Measurements from ENCODE around the gene LGALS3BP.

GRCh38 chr17:78991017-78991738 is 11.5 kb upstream of the LGALS3BP start:
- no peak for TF ChIP-seq EZH2phosphoT487 (conservative IDR thresholded peaks at IDR 0.05; ENCODE audit: low read length)
- TF ChIP-seq, protein P1, sequence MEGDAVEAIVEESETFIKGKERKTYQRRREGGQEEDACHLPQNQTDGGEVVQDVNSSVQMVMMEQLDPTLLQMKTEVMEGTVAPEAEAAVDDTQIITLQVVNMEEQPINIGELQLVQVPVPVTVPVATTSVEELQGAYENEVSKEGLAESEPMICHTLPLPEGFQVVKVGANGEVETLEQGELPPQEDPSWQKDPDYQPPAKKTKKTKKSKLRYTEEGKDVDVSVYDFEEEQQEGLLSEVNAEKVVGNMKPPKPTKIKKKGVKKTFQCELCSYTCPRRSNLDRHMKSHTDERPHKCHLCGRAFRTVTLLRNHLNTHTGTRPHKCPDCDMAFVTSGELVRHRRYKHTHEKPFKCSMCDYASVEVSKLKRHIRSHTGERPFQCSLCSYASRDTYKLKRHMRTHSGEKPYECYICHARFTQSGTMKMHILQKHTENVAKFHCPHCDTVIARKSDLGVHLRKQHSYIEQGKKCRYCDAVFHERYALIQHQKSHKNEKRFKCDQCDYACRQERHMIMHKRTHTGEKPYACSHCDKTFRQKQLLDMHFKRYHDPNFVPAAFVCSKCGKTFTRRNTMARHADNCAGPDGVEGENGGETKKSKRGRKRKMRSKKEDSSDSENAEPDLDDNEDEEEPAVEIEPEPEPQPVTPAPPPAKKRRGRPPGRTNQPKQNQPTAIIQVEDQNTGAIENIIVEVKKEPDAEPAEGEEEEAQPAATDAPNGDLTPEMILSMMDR (IDR thresholded peaks at IDR 0.05; ENCODE audit: insufficient read depth, low read length, poor library complexity, severe bottlenecking): no peak

Data from SU-DHL-6 (cell line).